Keratinocyte (primary cell): ENCODE measurements around the gene BANF2.

Source experiments
- CTCF ChIP-seq, 3 experiments: IDR thresholded peaks in 1 of 3; conservative IDR thresholded peaks in 1 of 3; optimal IDR thresholded peaks in 1 of 3; 2 replicates in 2 of 3; 3 replicates in 1 of 3; pipeline versions ENCODE3 to v1.5.1; 2011; ENCODE audit warnings: low read length in 3 of 3, mild to moderate bottlenecking in 3 of 3, moderate library complexity in 2 of 3, control low read depth in 1 of 3, inconsistent platforms in 1 of 3; ENCODE audit not compliant: insufficient read depth in 2 of 3; ENCODE audit errors: extremely low read depth in 1 of 3
- EZH2 ChIP-seq: IDR thresholded peaks from one replicate; pipeline ENCODE4 v1.6.1; 2012; ENCODE audit warnings: inconsistent platforms, mild to moderate bottlenecking, low read length, moderate library complexity

GRCh38 chr20:17706632-17707031 lies 6.9 kb downstream of the BANF2 start:
- TF ChIP-seq CTCF (optimal IDR thresholded peaks at IDR 0.05 in 1 of 3, IDR thresholded peaks at IDR 0.05 in 1 of 3, conservative IDR thresholded peaks at IDR 0.05 in 1 of 3; ENCODE audit: extremely low read depth in 1 of 3, insufficient read depth in 2 of 3, low read length in 3 of 3), result no peak
- TF ChIP-seq EZH2, result no peak
